ENCODE results near the gene CFAP97D1.

Gene CFAP97D1

DNA sequence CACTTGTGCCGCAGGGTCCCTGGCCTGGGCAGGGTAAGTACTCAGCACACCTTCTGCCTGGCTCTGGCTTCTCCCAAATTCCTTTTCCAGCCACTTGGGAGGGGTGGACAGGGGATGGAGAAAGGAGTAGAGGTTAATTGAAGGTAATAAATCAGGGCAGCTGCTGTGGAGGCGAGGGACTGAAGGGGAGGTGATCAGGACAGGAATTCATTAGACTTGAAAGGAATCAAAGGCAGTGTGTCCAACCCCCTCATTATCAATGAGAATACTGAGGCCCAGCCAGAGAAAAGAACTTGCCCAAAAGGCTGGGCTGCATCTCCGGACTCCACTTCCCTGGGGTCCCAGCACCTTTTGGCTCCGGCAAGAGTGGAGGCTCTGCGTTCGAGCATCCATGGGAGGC is 24.0 kb upstream of the CFAP97D1 start:
- no peak for DNase-seq (ENCODE audit: low read depth)
- TF ChIP-seq, protein P1, sequence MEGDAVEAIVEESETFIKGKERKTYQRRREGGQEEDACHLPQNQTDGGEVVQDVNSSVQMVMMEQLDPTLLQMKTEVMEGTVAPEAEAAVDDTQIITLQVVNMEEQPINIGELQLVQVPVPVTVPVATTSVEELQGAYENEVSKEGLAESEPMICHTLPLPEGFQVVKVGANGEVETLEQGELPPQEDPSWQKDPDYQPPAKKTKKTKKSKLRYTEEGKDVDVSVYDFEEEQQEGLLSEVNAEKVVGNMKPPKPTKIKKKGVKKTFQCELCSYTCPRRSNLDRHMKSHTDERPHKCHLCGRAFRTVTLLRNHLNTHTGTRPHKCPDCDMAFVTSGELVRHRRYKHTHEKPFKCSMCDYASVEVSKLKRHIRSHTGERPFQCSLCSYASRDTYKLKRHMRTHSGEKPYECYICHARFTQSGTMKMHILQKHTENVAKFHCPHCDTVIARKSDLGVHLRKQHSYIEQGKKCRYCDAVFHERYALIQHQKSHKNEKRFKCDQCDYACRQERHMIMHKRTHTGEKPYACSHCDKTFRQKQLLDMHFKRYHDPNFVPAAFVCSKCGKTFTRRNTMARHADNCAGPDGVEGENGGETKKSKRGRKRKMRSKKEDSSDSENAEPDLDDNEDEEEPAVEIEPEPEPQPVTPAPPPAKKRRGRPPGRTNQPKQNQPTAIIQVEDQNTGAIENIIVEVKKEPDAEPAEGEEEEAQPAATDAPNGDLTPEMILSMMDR (conservative IDR thresholded peaks at IDR 0.05; ENCODE audit: control insufficient read depth, insufficient read depth, low read depth, low read length): no peak
- no peak overlapping the region for H3K4me3 ChIP-seq (ENCODE audit: control insufficient read depth, low read depth, low read length)

GRCh38 chr17:43757171-43757660 is 23.0 kb upstream of the CFAP97D1 start:
- TF ChIP-seq, protein P1 (conservative IDR thresholded peaks at IDR 0.05; ENCODE audit: control insufficient read depth, insufficient read depth, low read depth, low read length): no peak
- H3K4me3 ChIP-seq (ENCODE audit: control insufficient read depth, low read depth, low read length): no peak overlapping the region
- DNase-seq (ENCODE audit: low read depth): no peak

- H3K4me3 ChIP-seq (ENCODE audit: control insufficient read depth, low read depth, low read length): no peak overlapping the region
- TF ChIP-seq, protein P1 (conservative IDR thresholded peaks at IDR 0.05; ENCODE audit: control insufficient read depth, insufficient read depth, low read depth, low read length): no peak
- DNase-seq (ENCODE audit: low read depth): no peak
Observed at GRCh38 chr17:43758086-43758485, 22.1 kb upstream of the CFAP97D1 start.

DNA sequence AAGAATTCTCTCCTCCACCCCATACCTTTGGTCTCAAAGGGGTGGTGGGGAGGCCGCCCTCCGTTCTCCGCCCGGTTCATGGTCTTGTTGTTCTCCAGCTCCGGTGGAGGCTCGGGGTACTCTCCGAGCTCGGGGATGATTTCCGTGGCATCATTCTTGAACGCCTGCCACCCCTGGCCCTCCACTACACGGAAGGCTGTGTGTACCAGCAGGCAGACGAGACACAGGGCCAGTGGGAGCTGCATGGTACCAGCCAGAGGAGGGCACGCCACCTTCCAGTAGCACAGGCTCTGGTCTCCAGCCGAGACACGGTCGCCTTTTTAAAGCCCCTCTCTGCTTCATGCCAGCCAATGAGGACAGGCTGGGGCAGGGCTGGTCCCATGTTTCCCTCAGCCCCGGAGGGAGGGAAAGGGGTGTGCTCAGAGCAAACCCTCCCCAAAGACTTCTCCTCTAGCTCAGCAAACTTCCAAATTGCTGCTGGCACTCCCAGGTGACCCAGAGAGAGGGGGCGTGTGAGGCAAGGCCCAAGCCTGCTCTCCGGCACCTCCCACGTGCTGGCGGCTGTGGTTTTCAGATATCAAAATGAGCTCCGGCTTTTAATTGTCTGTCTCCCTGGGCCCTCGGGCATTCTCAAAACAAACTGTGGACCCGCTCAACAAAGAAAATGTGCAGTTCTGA is 21.6 kb upstream of the CFAP97D1 start, which contains the start of gene SOST:
Gene SOST (minus strand): TSS at position 295 of the 678 bp plus-strand sequence. CDS start 50 bp downstream, at position 245.
- no peak for DNase-seq (ENCODE audit: low read depth)
- TF ChIP-seq, protein P1 (conservative IDR thresholded peaks at IDR 0.05; ENCODE audit: control insufficient read depth, insufficient read depth, low read depth, low read length): no peak
- no peak within 1 kb of the TSS for H3K4me3 ChIP-seq (ENCODE audit: control insufficient read depth, low read depth, low read length)

GRCh38 chr17:43759836-43760235 is 20.4 kb upstream of the CFAP97D1 start:
- no peak overlapping the region for H3K4me3 ChIP-seq (ENCODE audit: control insufficient read depth, low read depth, low read length)
- DNase-seq (ENCODE audit: low read depth): no peak
- TF ChIP-seq, protein P1 (conservative IDR thresholded peaks at IDR 0.05; ENCODE audit: control insufficient read depth, insufficient read depth, low read depth, low read length): no peak

GRCh38 chr17:43760254-43760852 is 19.9 kb upstream of the CFAP97D1 start:
- TF ChIP-seq, protein P1 (conservative IDR thresholded peaks at IDR 0.05; ENCODE audit: control insufficient read depth, insufficient read depth, low read depth, low read length): peak; percentile 100
- DNase-seq (ENCODE audit: low read depth): peak; percentile 90
- H3K4me3 ChIP-seq (ENCODE audit: control insufficient read depth, low read depth, low read length): no peak overlapping the region
